A204.1 (cell line): ENCODE measurements around the gene PRRC2B.
A peak's percentile ranks its signal among the peaks of the same experiment; 100 is the strongest.
"Not testable (repeated sequence)": the region's sequence is repeated elsewhere in the genome, so short reads cannot be mapped to it uniquely, and the experiment has no call there.

Experiments
- FAIRE-seq: peaks from 2 replicates; lab custom pipeline; 2012; peaks lifted over from hg19 to GRCh38; lab: Jason Lieb, UNC

Gene PRRC2B

DNA sequence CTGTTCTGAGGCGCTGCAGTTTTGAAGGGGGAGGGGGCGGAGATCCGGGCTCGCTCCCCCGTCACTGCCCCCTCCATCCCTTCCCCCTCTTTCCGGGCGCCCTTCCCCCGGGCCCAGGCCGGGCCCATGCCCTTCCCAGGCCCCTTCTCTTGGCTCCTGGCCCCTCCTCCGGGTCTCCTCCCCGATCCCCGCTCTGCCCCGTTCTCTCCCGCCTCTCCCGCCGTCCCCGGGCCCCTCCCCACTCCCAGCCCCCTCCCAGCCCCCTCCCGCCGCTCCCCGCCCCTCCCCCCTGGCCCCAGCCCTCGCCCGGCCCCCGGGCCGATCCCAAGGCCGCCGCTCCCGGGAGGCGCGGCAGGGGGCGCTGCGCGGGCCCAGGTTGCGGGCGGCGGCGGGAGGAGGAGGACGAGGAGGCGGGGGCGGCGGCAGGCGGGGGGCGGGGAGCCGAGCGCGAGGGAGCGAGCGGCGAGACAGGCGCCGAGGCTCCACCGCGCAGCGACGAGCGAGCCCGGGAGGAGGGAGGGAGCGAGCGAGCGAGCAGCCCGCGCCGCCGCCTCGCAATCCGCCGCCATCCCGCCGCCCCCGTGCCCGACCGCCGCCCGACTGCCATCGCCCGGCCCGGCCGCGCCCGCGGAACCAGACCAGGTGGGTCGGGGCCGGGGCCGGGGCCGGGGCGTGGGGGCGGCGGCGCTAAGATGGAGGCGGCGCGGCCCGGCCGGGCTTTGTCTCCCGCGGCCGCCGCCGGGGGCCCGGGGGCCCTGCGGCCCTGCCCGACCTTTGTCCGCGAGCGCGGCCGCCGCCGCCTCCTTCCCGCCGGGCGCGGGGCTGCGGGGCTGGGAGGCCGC, at the start of gene PRRC2B:
TSS of gene PRRC2B (plus strand) at position 465 of the 842 bp plus-strand sequence. CDS start 36,059 bp downstream, outside the sequence.
- FAIRE-seq = no peak

DNA sequence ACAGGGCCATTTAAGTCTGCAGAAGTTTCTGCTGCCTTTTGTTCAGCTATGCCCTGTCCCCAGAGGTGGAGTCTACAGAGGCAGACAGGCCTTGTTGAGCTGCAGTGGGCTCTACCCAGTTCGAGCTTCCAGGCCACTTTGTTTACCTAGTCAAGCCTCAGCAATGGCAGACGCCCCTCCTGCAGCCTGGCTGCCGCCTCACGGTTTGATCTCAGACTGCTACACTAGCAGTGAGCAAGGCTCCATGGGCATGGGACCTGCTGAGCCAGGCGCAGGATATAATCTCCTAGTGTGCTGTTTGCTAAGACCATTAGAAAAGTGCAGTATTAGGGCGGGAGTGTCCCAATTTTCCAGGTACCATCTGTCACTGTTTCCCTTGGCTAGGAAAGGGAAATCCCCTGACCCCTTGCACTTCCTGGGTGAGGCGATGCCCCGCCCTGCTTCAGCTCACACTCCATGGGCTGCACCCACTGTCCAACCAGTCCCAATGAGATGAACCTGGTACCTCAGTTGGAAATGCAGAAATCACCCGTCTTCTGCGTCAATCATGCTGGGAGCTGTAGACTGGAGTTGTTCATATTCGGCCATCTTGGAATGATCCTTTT, 48.9 kb upstream of the PRRC2B start:
- not testable (repeated sequence) for FAIRE-seq

DNA sequence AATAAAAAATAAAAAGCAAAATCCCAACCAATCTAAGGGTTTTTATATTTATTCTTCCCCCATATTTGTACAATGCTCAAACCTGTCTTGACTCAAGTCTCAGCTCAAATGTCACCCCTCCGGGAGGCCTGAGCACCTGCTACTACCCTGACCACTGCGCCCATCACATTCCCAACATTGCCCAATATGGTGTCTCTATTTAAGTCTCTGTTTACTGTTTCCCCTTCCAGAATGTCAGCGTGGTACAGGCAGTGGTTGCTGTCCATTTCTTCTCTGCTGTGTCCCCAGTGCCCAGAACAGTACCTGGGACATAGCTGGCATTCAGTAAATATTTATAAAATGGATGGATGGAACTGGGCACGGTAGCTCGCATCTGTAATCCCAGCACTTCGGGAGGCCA, 47.3 kb upstream of the PRRC2B start:
- FAIRE-seq = no peak

DNA sequence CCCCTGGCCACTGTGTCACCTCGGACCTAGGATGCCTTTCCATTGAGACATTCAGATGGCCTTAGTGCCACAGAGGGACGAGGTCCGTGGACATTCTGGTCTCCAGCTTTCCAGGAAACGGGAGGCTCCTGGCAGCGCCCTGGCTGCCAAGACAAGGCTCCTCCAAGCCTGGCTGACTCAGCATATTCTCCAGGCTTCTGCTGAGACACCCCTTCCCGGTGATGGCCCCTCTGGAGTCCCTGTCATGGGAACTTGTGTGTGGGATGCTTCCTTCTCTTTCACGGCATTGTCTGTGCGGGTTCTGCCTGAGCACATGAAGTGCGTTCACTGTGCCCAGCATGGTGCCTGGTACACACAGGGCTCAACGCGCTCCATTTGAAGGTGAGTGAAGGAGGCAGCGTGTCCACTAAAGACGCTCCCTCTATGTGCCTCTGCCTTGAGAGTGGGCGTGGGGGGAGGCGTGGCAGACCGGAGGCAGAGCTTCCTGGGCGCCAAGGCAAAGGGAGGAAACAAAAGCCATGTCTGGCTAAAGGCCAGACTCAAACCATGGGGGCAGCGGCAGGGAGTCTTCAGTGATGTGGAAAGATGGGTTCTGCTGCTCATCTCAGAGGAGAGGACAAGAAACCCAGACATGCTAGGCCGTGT, 46.4 kb upstream of the PRRC2B start:
- no peak for FAIRE-seq

DNA sequence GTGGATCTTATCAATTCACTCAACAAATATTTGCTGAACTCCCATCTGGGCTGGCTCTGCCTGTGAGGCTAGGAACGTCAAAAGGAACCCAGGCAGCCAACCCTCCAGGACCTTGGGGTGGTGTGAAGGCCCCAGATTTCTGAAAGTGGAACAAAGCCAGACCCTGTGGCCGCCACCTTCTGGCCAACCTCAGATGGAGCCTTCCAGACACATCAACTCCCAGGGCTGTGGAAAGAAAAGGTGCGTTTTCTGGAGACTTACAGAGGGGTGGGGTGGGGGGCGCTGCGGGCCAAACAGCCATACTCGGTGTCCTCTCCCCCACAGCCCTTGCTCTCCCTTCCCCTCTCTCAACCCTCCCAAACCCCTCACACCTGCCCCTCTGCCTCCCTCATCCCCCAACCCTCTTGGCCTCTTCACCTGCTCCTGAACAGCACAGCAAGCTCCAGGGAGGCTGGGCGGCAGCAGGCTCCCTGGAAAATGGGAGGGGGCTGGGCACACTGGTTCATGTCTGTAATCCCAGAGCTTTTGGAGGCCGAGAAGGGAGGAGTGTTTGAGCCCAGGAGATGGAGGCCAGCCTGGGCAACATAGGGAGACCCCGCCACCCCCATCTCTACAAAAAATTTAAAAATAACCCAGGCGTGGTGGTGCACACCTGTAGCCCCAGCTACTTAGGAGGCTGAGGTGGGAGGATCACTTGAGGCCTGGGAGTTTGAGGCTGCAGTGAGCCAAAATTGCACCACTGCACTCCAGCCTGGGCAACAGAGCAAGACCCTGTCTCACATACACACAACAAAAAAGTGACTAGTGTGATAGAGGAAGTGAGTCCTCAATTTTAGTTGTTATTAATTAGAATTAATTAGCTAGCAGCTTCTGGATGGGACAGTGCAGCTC, 45.0 kb upstream of the PRRC2B start:
- no peak for FAIRE-seq

DNA sequence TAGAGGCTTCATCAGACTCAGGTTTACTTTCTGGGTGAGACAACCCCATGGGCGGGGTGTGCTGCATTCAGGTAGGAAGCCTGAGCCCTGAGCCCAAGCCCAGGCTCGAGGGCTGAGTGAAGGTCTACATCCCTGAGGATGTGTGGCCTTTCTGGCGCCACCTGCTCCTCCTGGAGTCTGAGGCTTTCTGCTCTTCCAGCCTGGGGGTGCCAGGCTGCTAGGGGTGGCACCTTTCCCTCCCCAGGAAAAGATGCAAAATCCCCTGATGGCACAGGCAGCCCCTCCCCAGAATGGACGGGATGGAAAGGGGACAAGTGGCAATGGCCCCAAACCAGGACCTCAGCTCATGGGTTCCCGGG, 44.4 kb upstream of the PRRC2B start:
- no peak for FAIRE-seq

DNA sequence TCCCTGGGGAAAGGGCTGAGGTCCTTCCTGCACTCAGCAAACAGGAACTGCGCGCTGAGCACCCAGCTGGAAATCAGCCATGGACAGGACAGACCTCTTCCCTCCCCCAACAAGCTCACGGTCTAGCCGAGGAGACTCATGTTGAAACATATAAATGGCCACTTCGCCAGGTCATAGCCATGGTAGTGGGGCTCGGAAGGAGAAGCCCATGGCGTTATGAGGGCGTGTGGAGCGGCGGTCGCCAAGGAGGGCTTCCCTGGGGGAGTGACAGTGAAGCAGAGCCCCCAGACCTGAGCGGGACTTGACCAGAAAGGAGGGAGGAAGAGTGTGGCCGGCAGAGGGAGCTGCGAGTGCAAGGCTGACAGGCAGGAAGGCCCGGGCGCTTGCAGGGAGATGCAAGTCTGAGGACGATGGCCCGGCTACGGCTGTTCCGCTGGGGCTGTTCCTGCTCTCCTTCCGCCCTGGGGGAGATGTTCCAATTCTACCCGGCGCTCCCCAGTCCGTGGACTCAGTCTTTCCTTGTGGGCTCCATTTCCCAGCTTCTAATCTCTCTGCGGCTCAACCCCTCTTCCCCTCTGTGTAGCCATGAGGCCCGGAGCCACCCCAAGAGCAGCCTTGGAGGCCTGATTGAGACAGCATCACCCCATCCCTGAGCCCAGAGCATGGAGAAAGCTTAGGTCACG, 43.9 kb upstream of the PRRC2B start:
- no peak for FAIRE-seq

DNA sequence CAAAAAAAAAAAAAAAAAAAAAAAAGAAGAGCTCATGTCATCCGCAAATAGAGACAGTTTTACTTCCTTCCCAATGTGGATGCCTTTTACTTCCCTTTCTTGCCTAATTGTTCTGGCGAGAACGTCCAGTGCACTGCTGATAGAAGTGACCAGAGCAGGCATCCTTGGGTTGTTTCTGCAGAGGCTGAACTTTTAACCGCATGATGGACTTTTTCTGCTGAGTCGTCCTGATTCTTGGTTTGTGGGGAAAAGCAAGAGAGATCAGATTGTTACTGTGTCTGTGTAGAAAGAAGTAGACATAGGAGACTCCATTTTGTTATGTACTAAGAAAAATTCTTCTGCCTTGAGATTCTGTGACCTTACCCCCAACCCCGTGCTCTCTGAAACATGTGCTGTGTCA, 37.4 kb upstream of the PRRC2B start:
- FAIRE-seq = not testable (repeated sequence)

DNA sequence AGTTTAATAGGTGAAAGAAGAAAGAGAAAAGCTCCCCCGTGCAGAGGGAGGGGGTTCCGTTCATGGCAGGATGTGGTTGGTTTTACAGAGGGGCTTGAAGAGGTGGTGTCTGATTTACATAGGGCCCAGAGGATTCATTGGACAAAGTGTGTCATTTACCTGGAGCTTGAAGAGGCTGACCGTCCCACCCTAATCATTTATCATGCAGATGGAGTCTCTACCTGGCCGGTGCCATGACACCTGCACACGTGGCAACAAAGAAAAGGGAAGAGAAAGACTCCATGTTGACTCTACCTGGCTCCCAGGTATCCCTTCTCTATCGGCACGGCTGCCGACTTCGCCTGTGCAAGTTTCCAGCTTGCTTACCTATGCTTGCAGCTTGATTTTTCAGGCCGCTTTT, 35.3 kb upstream of the PRRC2B start:
- no peak for FAIRE-seq

DNA sequence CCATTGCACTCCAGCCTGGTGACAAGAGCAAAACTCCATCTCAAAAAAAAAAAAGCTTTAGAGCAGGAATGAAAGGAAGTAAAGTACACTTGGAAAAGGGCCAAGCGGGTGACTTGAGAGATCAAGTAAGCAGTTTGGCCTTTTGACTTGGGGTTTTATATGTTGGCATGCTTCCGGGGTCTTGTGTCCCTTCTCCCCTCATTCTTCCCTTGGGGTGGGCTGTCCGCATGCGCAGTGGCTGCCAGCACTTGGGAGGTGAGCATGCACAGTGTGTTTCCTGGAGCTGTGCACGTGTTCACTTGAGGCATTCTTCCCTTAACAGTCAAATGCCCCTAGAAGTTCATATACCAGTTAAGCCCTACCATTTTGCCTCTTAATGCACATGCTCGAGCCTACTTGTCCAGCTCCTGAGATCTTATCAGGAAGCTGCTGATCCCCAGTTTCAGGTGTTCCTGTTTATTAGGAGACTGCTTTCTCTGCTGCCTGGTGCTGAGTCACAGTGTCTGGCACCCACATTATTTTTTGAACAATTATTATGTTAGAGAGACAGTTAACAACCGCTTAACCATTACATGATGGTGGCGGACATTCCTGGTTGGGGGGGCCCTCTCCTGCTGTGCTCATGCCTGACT, 32.6 kb upstream of the PRRC2B start:
- no peak for FAIRE-seq

DNA sequence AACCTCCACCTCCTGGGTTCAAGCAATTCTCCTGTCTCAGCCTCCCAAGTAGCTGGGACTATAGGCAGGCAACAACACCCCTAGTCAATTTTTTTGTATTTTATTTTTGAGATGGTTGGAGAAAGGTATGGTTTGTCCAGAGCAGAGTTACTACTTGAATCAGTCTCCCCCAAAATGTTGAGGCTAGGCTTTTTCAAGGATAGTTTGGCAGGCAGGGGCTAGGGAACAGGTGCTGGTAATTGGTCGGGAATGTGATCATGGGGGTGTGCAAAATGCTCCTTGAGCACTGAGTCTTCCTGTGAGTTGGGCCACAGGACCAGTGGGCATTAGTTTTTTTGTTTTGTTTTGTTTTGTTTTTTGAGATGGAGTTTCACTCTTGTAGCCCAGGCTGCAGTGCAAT, 28.3 kb upstream of the PRRC2B start:
- no peak for FAIRE-seq

DNA sequence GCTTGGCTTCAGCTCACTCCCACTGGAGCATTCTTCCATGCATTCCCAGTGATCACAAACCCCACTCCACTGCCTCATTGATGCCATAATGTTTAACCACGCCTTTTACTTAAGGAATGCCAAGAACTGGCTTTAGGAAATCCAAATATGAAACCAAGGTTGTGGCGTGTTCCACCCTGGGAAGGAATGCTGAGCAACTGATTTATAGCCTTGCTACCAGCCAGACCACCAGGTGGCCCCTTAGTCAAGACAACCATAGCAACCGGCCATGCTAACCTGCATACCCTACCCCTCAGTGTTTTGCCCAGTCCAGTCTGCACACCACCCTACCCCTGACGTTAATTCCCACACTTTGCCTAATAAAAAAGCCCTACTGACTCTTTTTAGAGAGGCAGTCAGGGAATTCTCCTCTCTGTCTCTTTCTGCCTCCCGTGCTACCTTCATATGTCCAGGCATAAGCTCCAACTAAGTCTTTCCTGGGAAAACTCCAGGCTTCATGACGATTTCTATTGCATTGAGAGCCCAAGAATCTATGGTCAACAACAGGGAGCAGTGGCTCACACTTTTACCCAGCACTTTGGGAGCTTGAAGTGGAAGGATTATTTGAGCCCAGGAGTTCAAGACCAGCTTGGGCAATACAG, 27.0 kb upstream of the PRRC2B start:
- peak; percentile 83 for FAIRE-seq

DNA sequence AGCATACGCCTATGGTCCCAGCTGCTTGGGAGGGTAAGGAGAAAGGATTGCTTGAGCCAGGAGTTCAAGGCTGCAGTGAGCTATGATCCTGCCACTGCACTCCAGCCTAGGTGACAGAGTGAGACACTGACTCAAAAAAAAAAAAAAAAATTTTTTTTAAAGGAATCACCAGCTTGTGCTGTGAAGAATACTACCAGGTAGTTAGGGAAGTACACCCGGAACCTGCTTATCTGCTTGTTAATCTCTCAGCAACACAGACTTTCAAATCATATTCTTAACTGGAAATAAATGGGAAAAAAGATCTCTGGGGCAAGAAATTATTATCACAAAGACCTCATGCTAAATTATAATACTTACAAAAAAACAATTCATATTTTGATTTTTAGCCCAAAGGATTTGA, 26.4 kb upstream of the PRRC2B start:
- no peak for FAIRE-seq

DNA sequence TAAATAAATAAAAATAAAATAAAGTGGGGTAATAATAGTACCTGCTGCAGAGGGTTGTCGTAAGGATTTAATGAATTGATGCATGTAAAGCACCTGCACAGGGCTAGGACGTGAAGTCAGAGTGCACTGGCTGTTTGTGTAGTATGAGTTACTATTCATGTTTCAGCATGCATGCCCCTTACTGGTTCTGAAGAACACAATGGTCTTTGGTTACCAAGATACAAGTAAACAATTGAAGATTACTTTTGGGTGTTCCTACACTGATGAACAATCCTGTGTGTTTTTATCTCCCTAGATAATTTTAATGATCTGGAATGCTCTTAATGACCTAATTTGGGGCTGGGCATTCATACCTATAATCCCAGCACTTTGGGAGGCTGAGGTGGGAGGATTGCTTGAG, 23.2 kb upstream of the PRRC2B start:
- FAIRE-seq = no peak

DNA sequence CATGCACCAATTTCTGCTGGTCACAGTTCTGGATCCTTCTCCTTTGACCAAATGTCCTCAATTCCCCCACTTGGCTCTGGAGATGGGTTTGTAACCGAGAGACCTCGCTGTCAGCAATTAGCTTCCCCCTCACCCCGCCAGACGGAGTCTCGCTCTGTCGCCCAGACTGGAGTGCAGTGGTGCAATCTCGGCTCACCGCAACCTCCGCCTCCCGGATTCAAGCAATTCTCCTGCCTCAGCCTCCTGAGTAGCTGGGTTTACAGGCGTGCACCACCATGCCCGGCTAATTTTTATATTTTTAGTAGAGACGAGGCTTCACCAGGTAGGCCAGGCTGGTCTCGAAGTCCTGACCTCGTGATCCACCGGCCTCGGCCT, 21.3 kb upstream of the PRRC2B start:
- not testable (repeated sequence) for FAIRE-seq

DNA sequence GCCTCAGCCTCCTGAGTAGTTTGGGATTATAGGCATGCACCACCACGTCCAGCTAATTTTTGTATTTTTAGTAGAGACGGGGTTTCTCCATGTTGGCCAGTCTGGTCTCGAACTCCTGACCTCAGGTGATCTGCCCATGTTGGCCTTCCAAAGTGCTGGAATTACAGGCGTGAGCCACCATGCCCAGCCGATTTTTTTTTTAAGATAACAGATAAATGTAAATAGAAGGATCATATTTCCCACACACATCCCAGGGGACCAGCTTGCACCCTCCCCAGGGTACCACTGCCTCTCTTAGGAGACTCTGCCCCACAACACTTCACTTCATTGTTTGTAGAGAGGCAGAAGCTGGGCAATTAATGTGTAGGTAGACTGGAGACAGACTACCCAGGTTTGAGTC, 19.2 kb upstream of the PRRC2B start:
- not testable (repeated sequence) for FAIRE-seq

DNA sequence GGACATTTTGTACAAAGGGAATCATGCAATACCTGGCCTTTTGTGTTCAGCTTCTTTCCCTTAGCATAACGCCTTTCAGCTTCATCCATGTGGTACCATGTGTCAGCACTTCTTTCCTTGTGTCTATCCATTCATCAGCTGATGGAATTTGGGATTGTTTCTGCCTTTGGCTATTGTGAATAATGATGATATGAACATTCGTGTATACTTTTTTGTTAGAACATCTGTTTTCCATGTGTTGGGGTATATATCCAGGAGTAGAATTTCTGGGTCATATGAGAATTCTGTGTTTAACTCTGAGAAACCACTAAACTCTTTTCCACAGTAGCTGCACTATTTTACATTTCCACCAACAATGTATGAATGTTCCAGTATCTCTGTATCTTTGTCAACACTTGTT, 14.8 kb upstream of the PRRC2B start:
- no peak for FAIRE-seq

DNA sequence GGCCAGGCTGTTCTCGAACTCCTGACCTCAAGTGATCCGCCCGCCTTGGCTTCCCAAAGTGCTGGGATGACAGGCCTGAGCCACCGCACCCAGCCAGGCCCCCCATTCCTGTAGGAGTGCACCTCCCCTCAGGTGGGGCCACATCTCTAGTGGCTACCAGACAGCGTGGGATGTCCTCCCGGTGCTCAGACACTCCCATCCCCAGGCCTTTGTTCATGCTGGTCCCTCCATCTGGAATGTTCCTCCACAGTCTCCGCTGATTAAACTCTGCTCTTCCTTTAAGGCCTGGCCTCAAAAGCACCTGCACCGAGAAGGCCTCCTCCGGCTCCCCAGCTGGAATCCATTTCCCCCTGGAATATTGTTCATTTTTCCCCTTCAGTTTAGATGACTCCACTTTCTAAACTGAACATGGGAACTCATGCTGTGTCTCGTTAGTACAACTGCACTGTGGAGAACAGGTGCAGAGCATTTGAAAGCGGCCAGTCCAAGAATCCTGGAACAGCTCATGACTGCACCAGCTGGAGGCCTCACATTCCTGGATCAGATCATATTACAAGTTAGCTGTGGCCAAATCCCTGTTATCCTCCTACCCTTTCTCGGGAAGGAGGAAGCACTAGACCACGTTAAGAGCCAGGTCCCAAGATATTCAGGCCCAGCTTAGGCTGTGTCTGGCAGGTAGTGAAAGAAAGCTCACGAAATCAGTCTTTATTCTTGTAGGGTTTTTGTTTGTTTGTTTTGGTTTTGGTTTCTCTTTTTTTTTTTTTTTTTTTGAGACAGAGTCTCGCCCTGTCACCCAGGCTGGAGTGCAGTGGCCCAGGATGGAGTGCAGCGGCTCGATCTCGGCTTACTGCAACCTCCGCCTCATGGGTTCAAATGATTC, 10.8 kb upstream of the PRRC2B start:
- FAIRE-seq = peak; percentile 94

DNA sequence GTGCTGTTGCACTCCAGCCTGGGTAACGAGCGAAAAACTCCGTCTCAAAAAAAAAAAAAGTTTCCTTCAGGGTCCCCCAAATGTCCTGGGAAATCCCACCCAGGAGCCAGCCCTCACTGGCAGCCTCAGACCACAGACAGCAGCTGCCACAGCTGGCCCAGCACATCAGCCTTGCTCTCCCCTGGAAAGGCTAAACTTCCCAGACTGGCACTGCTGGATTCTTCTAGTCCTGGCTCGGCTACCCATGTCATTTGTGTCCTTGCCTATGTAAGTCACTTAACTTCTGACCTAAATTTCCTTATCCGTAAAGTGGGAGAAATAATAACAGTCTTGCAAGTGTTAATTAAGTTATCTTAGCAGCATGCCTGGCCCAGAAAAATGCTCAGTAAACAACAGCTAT, 8.6 kb upstream of the PRRC2B start:
- FAIRE-seq = no peak

DNA sequence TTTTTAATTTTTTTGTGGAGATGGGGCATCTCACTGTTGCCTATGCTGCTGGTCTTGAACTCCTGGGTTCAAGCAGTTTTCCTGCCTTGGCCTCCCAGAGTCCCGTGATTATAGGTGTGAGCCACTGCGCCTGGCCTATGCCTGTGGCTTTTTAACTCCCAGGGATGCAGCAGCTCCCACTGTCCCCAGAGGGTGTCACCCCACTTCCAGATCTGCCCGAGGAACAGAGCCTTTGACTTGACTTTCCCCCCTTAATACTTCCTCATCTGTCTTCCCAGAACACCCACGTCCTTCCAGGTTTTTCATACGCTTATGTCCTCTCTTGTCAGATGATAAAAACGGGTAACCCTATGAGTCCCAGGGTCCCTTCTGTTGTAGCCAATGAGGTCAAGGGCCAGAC, 7.6 kb upstream of the PRRC2B start:
- no peak for FAIRE-seq
